ENCODE measurements around the gene PELO.

DNA sequence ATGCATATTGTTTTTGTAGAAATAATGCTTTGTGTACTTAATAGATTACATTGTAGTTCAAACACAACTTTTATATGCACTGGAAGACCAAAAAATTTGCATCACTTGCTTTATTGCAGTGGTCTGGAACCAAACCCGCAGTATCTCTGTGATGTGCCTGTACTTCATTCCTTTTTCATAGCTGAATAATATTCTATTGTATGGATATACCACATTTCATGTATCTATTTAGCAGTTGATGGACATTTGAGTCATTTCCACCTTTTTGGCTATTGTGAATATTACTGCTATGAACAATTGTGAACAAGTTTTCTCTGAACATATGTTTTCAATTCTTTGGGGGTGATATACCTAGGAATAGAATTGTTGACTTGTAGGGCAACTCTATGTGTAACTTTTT lies 40.1 kb downstream of the PELO start:
- no peak for TF ChIP-seq CTCF (IDR thresholded peaks at IDR 0.05)
- no peak for TF ChIP-seq SIN3A (IDR thresholded peaks at IDR 0.05; ENCODE audit: borderline replicate concordance, insufficient read depth, low read depth, low read length)
- TF ChIP-seq POLR2AphosphoS5 (IDR thresholded peaks at IDR 0.05; ENCODE audit: low read depth, low read length) = no peak
